Measurements from ENCODE around the gene DHDH. TPM values are rescaled to one million over a fixed set of nuclear protein-coding genes. Genes with fewer than 3 reads are reported as not detected.

Gene DHDH
- total and polyA plus RNA-seq, 11 donors = 0.15 to 0.49 TPM; not detected in 9

- no peak overlapping the region for H3K27ac ChIP-seq
- H3K9me3 ChIP-seq = no peaks in the 10 kb centered on the region
- TF ChIP-seq POLR2A (IDR thresholded peaks at IDR 0.05) (no peak), CTCF (IDR thresholded peaks at IDR 0.05) (no peak)
- DNase-seq (no peak), ATAC-seq (no peak)
- H3K4me3 ChIP-seq = no peak overlapping the region
- H3K36me3 ChIP-seq = peaks cover 0 to 98% (median 97%) of the 10 kb centered on the region in 9 donors
- H3K4me1 ChIP-seq = peaks cover 0 to 15% (median 7%) of the 10 kb centered on the region in 12 donors
- WGBS, 4 donors = 89 to 95% (median 92%) methylated on average over 2 of the region's 2 CpGs
- intact Hi-C loops (cut with DNase I) = loop anchor here in 2 of 10 donors (5.0 kb wide), 1 partner anchor 41 kb away; the partner anchor contains the start of gene BAX (in 2 of the 2)
- H3K27me3 ChIP-seq = no peaks in the 10 kb centered on the region
Measured at GRCh38 chr19:48910803-48911202, 22.7 kb upstream of the DHDH start.

DNA sequence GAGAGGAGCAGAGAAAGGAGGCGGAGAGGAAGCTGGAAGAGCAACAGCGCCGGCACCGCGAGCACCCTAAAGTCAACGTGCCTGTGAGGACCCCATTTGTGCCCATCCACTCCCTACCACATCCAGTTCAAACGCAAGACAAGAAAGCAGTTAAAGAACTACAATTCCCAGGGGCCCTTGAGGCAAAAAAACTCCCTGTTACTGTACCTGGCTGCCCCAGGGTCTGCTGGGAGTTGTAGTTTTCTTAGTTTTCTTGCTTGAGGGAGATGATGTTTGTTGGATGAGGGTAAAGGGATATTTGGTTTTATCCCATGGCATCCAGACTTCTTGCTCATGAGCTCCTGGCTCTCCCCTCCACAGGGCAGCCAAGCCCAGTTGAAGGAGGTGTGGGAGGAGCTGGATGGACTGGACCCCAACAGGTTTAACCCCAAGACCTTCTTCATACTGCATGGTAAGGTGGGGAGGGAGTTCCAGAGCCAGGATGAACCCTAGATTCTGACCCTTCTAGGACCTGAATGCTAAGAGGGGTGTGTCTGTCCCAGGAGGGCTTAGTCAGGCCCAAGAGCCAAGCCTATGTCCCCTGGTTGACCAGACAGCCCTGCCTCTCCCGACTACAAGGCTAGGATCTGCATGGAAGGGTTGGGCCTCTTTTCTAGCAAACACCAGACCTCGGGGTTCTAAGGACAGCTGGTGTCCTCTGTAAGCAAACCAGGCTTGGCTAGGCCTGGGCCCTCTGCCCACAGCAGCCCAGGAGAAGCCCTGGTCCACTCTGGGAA is 20.2 kb upstream of the DHDH start:
- Histone ChIP-seq H3K9me3 (no peaks in the 10 kb centered on the region), H3K4me1 (peaks cover 0 to 13% (median 7%) of the 10 kb centered on the region in 12 donors), H3K4me3 (no peak overlapping the region), H3K27ac (no peak overlapping the region), H3K36me3 (peaks cover 0 to 98% (median 95%) of the 10 kb centered on the region in 9 donors), H3K27me3 (no peaks in the 10 kb centered on the region)
- intact Hi-C loops (cut with DNase I) = loop anchor here in 2 of 10 donors (5.0 kb wide), 1 partner anchor 39 kb away; the partner anchor contains the start of gene BAX (in 2 of the 2)
- DNase-seq = no peak
- WGBS, 4 donors = 87 to 93% (median 89%) methylated on average over 9 of the region's 9 CpGs
- TF ChIP-seq POLR2A (IDR thresholded peaks at IDR 0.05) (no peak), CTCF (IDR thresholded peaks at IDR 0.05) (no peak)
- ATAC-seq = no peak

- 85 to 96% (median 91%) methylated on average over 8 of the region's 8 CpGs for WGBS, 4 donors
Measured at GRCh38 chr19:48914181-48914580, 19.3 kb upstream of the DHDH start.

More at GRCh38 chr19:48914181-48914580, 19.3 kb upstream of the DHDH start:
- no peaks in the 10 kb centered on the region for H3K27me3 ChIP-seq
- TF ChIP-seq POLR2A (IDR thresholded peaks at IDR 0.05) (no peak), CTCF (IDR thresholded peaks at IDR 0.05) (no peak)
- no peak overlapping the region for H3K27ac ChIP-seq
- ATAC-seq (no peak), DNase-seq (no peak)
- peaks cover 4 to 100% (median 98%) of the 10 kb centered on the region in 9 donors for H3K36me3 ChIP-seq
- no peaks in the 10 kb centered on the region for H3K9me3 ChIP-seq
- no peak overlapping the region for H3K4me3 ChIP-seq
- intact Hi-C loops (cut with DNase I) = loop anchor here in 2 of 10 donors (5.0 kb wide), 1 partner anchor 38 kb away; the partner anchor contains the start of gene BAX (in 2 of the 2)
- H3K4me1 ChIP-seq = peaks cover 0 to 9% (median 5%) of the 10 kb centered on the region in 12 donors

All from heart left ventricle (tissue), 16 donors.